ENCODE measurements around the gene CDH2.

CDH2 gene

DNA sequence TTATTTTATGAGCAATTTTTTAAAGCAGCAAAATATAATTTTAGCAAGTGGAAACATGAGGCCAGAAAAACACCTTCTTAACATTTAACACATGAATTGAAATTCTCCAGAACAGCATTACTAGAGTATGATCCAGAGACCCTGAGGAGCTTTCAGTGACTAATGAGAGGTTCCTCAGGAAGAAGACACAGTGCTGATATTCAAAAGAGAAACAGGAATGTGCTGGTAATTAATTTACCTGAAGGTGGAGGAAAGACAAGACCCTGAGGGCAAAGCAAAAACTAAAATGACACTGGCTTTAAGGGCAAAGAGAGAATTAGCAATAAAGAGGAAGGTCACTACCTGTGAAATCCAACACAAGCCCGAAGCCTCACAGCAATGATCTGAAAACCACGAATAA lies 97.0 kb downstream of the CDH2 start:
- DNase-seq = no peak

GRCh38 chr18:28078849-28079248 lies 98.1 kb downstream of the CDH2 start:
- DNase-seq = no peak

- no peak for DNase-seq
Observed at GRCh38 chr18:28078298-28078697, 98.6 kb downstream of the CDH2 start.

DNA sequence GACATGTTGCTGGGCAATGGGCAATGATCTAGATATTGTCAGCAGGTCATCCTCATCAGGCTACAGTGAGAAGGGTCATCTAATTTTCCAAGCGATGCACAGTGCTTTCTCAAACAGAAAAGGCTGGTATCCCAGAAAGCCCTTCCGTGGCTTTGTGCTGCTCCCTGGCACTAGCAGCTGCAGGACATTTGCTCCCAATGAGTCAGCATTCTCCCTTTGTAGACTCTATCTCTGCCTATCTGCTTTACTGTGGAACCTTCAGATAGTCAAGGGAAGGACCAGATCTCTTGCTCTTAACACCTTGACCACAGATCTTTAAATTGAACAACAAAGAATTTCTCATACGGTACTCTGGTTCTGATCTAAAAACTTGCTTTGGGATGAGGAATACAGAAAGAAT lies 101.4 kb downstream of the CDH2 start:
- no peak for DNase-seq

- no peak for DNase-seq
Observed at GRCh38 chr18:28074076-28074475, 102.9 kb downstream of the CDH2 start.

DNA sequence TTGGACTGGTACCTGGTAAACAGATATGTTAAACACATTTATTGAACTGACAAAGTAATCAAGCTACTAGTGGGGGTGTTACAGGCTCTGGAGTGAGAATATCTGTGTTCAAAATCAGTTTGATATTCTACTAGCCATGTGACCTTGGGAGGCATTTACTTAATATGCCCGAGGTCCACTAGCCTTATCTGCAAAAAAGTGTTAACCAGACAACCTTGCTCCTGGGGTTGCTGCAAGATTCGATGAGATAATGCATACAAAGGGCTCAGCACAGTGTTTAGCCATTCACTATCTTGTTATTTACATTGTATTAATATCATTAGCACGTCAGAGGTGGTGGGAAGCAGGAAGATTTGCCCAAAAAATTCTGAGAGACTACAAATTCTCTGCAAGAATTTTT lies 103.3 kb downstream of the CDH2 start:
- no peak for DNase-seq

DNA sequence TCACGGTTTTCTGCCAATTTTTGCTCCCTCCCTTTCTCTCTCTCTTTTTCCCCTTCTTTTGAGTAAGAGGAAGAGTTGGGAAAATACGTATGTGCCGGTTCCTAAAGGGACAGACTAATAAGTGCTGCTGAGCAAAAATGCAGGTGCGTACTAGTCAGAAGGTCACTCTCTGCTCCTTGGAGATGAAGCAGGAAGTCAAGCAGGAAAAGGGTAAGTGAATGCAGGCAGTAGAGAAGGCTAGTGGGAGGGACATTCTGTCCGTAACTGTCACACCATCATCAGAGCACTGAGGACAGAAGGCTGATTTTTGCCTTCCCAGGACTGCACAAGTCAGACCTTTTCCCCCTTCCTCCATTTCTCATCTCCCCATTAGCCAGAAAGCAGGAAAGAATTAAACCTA lies 105.7 kb downstream of the CDH2 start:
- DNase-seq = no peak

DNA sequence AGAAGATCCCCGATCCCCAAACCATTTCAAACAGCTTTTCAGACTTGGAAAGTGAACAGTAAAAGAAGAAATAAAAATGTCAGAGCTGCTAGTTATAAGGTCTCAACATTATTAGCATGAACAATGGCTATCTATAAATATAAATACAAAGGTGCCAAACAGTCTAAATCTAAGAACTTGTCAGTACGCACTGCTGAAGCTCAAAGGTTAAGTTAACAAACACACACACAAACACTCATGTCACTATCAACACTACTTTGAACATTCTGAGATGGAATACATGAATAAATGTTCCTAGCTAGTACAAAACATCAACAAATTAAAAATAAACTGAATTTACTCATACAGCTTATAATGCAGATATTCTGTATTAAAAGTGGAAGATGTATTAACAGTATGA lies 108.7 kb downstream of the CDH2 start:
- DNase-seq = no peak

- DNase-seq = no peak
Observed at GRCh38 chr18:28067346-28067745, 109.6 kb downstream of the CDH2 start.

DNA sequence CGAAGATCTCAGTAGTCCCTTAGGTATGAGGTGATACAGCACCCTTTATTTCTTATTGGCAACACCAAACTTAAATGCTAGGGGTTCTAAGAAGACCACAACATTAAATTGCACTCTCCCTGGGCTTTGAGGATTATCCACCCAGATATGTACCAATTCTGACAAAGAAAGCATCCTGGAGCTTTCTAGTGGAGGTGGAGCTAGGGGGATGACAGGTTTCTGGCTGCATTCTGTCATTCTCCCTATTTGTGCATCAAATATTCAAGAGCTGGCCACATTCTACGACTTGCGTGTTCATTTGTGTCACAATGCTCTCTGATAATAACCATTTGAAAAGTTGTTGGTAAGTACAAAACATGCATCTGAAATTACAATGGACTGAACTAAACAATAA lies 111.1 kb downstream of the CDH2 start:
- DNase-seq = no peak

GRCh38 chr18:28065031-28065792 lies 111.7 kb downstream of the CDH2 start:
- DNase-seq = no peak

DNA sequence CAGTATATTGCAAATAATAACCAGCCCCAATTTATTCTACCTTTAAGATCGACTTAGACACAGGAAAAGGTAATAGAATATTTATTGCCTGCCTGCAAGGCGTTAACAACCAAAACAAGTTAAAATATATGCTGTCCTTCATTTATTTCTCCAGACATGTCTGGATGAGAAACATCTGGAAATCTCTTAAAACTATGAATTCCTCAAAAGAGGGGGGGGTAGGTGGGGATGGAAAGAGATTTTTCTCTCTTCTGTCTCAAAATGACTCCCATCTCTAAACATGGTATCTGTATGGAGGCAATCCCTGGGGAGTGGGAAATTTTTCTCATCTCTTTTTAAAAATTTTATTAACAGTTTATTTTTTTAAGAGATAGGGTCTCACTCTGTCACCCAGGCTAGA lies 113.0 kb downstream of the CDH2 start:
- DNase-seq = no peak

- DNase-seq = no peak
Observed at GRCh38 chr18:28063271-28063761, 113.6 kb downstream of the CDH2 start.

- no peak for DNase-seq
Observed at GRCh38 chr18:28062443-28062842, 114.5 kb downstream of the CDH2 start.

DNA sequence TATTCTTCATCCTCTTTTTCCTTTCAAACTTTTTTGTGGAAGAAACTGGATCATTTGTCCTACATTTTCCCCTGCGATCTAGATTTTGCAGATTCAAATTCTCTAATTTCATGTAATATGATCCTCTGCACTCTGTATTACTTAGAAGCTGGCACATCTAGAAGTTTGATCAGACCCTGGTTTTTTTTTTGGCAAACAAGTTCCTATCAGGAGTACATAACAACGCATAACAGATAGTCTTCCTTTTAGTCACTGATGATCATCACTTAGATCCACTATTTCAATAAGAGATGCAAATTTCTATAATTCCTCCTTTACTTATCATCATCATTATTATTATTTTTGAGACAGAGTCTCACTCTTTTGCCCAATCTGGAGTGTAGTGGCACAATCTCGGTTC lies 117.1 kb downstream of the CDH2 start:
- no peak for DNase-seq

DNA sequence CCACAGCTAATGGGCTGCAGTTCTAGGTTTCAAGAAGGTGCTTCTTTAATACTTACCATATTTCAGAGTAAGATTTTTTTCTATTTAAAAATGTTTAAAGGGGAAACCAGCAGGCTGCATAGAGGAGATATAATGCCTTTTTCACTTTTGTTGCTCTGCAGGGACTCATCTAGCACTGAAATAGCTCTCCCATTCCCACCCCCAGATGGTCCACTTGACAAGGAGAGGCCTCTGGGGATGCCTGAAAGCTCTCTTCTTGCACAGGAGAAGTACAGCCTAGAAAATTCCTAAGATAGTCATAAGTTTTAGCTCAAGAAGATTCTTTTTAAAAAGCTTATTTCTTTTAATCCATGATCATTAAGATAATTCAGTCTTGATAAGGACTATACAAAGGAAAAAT lies 126.4 kb downstream of the CDH2 start:
- DNase-seq = no peak

DNA sequence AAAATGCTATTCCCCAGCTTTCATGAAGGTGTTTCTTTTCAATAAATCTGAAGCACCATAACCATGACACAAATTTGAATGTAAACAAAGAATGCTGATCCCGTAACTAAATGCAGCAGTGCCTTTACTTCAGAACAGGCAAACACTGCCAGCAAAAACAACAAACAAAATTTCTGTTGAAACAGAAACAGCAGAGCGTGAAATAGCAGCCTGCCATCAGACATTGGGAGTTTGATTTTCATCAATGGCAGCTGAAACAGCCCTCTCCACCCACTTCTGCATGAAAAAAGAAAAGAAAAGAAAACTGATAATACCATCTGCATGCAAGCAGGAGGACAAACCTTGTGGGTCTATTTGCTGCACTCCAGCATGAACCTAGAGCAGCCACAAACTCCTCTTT lies 128.3 kb downstream of the CDH2 start:
- DNase-seq = peak; percentile 10

GRCh38 chr18:28045880-28046279 lies 131.1 kb downstream of the CDH2 start:
- no peak for DNase-seq

- DNase-seq = no peak
Observed at GRCh38 chr18:28045176-28045810, 131.6 kb downstream of the CDH2 start.

DNA sequence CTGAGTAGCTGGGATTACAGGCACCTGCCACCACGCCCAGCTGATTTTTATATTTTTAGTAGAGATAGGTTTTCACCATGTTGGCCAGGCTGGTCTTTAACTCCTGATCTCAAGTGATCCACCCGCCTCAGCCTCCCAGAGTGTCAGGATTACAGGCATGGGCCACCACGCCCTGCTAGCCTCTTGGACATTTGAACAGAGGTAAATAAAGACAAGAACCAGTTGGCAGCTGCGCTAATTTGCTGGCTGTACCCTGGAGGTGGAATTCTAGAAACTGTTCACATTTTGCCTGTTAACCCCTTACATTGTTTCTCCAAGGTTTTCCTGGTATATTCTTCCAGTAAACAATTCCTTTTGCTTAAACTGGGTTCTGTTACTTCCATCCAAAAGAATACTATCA lies 132.9 kb downstream of the CDH2 start:
- DNase-seq = no peak

- DNase-seq = no peak
Observed at GRCh38 chr18:28043631-28044030, 133.3 kb downstream of the CDH2 start.

DNA sequence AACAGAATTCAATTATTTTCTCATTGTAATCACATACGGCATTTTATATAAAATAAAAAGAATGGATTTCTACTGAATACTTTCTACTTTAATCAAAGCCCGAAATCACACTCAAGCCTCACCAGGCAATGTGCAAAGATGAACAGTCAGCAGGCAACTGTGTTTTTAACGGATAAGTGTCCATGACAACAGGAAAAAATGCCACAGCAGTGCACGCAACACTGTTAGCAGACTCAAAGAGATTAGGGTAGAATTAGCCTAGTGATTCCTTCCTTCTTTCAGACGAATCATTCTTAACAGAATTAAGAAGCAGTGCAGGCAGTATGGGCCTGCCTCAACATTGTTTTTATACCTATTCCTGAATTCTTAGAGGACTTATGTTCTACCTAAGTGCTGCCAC lies 135.6 kb downstream of the CDH2 start:
- DNase-seq = no peak

- no peak for DNase-seq
Observed at GRCh38 chr18:28040716-28041115, 136.2 kb downstream of the CDH2 start.

GRCh38 chr18:28040211-28040610 lies 136.7 kb downstream of the CDH2 start:
- peak; percentile 11 for DNase-seq

DNA sequence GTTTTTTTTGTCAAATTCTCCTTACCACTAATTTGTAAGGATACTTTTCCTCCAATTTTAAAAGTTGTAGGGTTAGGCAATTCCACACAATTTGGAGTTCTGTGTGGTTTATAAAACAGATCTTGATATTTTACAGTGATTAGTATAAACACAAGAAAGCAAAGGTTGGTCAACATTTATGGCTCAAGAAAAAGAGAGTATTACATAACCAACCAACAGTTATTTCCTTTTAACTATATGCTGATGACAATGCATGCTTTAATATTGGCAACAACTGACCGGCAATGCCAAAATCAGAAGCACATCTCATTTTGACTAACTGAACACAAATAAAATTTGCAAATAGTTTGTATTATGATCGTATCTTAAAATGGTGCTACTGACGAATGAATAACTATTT lies 137.2 kb downstream of the CDH2 start:
- DNase-seq = no peak

Data from NCI-H1694 (cell line).